ENCODE data around the gene GUK1. TPM values are rescaled to one million over a fixed set of nuclear protein-coding genes. Genes with fewer than 3 reads are reported as not detected.

GUK1 gene
- total RNA-seq, 2 experiments from 2014 or later: 229 to 239 TPM

DNA sequence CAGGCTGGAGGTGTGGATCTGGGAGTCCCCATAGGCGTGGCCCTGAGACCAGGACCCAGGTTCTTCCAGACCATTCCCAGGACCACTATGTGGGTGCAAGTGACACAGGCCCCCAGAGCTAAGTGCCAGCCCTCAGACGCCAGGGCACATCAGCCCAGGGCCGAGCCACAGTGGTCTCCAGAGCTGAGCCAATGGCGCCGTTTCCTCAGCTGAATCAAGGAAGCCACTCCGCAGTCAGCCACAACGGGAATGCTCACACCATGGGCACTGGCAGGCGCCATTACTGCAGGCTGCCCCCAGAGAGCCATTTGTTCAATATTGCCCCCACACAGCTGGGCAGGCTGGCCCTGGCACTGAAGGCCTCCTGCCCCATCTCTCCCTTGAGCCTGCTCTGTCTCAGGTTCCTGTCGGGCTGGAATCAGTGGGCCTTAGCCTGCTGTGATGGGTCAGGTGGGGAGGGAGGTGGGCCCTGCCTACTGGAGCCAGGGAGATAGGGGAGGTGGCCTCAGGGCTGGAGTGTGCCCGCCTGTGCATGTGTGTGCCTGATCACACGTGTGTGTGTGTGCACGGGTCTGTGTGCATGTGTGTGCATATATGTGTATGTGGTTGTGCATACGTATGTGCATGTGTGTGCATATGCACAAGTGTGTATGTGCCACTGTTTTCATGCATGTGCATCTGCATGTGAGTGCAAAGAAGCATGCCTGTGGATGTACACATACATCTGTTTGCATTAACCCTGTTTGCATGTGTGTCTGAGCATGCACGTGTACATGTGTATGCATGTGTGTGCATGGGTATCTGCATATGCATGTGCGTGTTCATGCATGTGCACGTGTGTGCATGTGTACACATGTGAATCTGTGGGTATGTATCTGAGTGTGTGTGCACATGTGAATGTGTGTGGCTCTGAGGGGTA lies 15.8 kb downstream of the GUK1 start:
- Mint-ChIP-seq H3K36me3 (no peaks in the 10 kb centered on the region), H3K27ac (no peak overlapping the region), H3K27me3 (no peaks in the 10 kb centered on the region), H3K4me1 (ENCODE audit: low read depth) (peaks cover 10% of the 10 kb centered on the region), H3K4me3 (no peak overlapping the region), H3K9me3 (no peaks in the 10 kb centered on the region)
- ChIA-PET CTCF (interaction anchor here (1.1 kb wide), 1 partner anchor 10 kb away, joined by 3 read pairs; the partner anchor contains the start of gene IBA57), POLR2A (interaction anchor here (1.2 kb wide), 1 partner anchor 9 kb away, joined by 3 read pairs; the partner anchor contains the start of gene IBA57)
- intact Hi-C loops (cut with micrococcal nuclease): no loop called here
- no peak for DNase-seq

DNA sequence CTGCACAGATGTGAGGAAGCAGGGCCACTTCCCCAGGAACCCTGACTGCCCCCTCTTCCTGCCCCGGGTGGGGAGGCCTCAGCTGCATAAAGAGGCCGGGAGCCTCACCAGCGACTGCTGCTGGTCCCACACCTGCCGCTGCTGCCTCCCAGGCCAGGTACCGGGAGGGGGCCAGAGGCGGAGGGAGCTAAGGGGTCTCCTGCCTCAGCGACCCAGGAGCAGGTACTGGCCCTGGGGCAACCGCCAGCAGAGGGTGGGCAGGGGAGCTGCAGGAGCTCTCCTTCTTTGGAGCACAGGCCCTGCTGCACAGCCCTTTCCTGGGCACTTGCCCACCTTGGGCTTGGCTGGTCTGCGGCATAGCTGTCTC lies 16.4 kb downstream of the GUK1 start:
- intact Hi-C loops (cut with micrococcal nuclease): no loop called here
- ChIA-PET POLR2A (interaction anchor here (1.2 kb wide), 1 partner anchor 9 kb away, joined by 3 read pairs; the partner anchor contains the start of gene IBA57), CTCF (interaction anchor here (1.1 kb wide), 1 partner anchor 9 kb away, joined by 4 read pairs; the partner anchor contains the start of gene IBA57)
- H3K4me3 Mint-ChIP-seq: no peak overlapping the region
- H3K36me3 Mint-ChIP-seq: no peaks in the 10 kb centered on the region
- H3K9me3 Mint-ChIP-seq: no peaks in the 10 kb centered on the region
- no peak overlapping the region for H3K27ac Mint-ChIP-seq
- peaks cover 10% of the 10 kb centered on the region for H3K4me1 Mint-ChIP-seq (ENCODE audit: low read depth)
- no peak for DNase-seq
- no peaks in the 10 kb centered on the region for H3K27me3 Mint-ChIP-seq

DNA sequence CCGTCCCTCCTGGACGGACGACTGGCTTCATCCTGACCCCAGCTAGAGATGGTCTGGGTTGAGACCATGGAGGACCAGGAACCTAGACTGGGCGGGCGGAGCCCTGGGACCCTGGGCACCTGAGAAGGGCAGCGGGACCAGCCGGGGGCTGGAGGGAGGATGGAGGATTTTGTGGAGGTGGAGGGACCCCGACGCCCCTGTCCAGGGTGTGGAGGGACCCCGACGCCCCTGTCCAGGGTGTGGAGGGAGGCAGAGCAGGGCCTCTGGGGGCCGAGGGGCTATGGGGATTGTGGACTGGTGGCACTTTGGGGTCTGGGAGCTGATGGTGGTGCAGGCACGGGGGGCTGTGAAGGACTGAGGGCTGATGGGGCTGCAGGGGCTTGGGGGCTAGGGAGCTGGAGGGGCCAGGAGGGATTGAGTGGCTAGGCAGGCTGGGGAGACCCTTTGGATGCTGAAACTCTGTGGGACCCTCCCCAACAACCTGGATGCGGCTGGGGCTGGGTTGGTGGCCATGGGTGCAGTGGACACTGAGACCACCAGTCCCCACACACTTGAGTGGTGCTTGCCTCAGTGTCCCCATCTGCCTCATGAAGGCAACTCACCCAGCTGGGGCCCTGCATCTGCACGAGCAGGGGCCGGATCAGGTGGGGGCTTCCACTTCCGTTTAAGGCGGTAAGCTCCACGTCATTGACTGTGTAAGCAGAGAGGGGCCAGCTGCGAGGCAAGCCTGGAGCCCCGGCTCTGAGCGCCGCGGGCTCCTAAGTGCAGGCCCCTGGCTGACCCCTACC lies 17.1 kb downstream of the GUK1 start:
- H3K27ac Mint-ChIP-seq: no peak overlapping the region
- CTCF ChIA-PET: interaction anchor here (1.1 kb wide), 1 partner anchor 8 kb away, joined by 4 read pairs; the partner anchor contains the start of gene IBA57
- H3K27me3 Mint-ChIP-seq: no peaks in the 10 kb centered on the region
- peaks cover 14% of the 10 kb centered on the region for H3K4me1 Mint-ChIP-seq (ENCODE audit: low read depth)
- H3K4me3 Mint-ChIP-seq: no peak overlapping the region
- no peaks in the 10 kb centered on the region for H3K9me3 Mint-ChIP-seq
- POLR2A ChIA-PET: interaction anchor here (1.2 kb wide), 1 partner anchor 8 kb away, joined by 3 read pairs; the partner anchor contains the start of gene IBA57
- H3K36me3 Mint-ChIP-seq: no peaks in the 10 kb centered on the region
- no peak for DNase-seq
- intact Hi-C loops (cut with micrococcal nuclease): no loop called here

DNA sequence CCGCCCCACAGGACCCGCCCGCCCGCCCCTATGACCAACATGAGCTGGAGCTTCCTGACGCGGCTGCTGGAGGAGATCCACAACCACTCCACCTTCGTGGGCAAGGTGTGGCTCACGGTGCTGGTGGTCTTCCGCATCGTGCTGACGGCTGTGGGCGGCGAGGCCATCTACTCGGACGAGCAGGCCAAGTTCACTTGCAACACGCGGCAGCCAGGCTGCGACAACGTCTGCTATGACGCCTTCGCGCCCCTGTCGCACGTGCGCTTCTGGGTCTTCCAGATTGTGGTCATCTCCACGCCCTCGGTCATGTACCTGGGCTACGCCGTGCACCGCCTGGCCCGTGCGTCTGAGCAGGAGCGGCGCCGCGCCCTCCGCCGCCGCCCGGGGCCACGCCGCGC lies 17.6 kb downstream of the GUK1 start:
- DNase-seq: no peak
- Mint-ChIP-seq H3K27me3 (no peaks in the 10 kb centered on the region), H3K27ac (no peak overlapping the region), H3K9me3 (no peaks in the 10 kb centered on the region), H3K36me3 (no peaks in the 10 kb centered on the region), H3K4me3 (no peak overlapping the region), H3K4me1 (ENCODE audit: low read depth) (peaks cover 20% of the 10 kb centered on the region)
- POLR2A ChIA-PET: no interaction called here
- CTCF ChIA-PET: interaction anchor here (1.1 kb wide), 1 partner anchor 8 kb away, joined by 4 read pairs; the partner anchor contains the start of gene IBA57
- intact Hi-C loops (cut with micrococcal nuclease): no loop called here

DNA sequence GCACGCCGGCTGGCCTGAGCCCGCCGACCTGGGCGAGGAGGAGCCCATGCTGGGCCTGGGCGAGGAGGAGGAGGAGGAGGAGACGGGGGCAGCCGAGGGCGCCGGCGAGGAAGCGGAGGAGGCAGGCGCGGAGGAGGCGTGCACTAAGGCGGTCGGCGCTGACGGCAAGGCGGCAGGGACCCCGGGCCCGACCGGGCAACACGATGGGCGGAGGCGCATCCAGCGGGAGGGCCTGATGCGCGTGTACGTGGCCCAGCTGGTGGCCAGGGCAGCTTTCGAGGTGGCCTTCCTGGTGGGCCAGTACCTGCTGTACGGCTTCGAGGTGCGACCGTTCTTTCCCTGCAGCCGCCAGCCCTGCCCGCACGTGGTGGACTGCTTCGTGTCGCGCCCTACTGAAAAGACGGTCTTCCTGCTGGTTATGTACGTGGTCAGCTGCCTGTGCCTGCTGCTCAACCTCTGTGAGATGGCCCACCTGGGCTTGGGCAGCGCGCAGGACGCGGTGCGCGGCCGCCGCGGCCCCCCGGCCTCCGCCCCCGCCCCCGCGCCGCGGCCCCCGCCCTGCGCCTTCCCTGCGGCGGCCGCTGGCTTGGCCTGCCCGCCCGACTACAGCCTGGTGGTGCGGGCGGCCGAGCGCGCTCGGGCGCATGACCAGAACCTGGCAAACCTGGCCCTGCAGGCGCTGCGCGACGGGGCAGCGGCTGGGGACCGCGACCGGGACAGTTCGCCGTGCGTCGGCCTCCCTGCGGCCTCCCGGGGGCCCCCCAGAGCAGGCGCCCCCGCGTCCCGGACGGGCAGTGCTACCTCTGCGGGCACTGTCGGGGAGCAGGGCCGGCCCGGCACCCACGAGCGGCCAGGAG lies 18.3 kb downstream of the GUK1 start:
- H3K4me3 Mint-ChIP-seq: no peak overlapping the region
- H3K36me3 Mint-ChIP-seq: no peaks in the 10 kb centered on the region
- no peaks in the 10 kb centered on the region for H3K27me3 Mint-ChIP-seq
- DNase-seq: no peak
- H3K9me3 Mint-ChIP-seq: no peaks in the 10 kb centered on the region
- peaks cover 22% of the 10 kb centered on the region for H3K4me1 Mint-ChIP-seq (ENCODE audit: low read depth)
- intact Hi-C loops (cut with micrococcal nuclease): no loop called here
- ChIA-PET CTCF (interaction anchor here (0.5 kb wide), 1 partner anchor 301 kb away, joined by 4 read pairs; no protein-coding TSS in a partner anchor), POLR2A (no interaction called here)
- H3K27ac Mint-ChIP-seq: no peak overlapping the region

DNA sequence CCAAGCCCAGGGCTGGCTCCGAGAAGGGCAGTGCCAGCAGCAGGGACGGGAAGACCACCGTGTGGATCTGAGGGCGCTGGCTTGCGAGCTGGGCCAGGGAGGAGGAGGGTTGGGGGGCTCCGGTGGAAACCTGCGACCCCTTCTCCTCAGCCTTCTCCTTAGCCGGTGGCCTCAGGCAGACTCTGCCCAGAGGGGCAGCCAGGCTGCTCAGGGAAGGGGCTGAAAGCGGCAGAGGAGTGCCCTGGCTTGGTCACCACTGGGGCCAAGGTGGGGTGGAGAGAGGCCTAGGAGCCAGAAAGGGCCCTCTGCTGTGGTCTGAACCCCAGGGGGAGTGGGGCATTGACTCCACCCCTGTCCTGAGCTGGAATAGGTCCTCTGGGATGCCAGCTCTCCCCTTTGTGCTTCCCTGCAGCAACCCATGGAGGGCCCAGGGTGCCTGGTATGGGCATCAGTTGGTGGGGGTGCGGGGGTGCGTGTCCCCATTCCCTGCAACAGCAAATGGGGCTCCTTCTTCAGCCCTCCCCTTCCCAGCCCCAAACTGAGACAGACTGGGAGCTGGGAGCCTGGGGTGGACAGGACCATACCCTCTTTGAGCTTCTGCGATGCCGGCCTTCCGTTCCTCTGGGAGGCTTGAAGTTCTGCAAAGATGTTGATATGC lies 19.1 kb downstream of the GUK1 start:
- no peak for DNase-seq
- H3K9me3 Mint-ChIP-seq: no peaks in the 10 kb centered on the region
- intact Hi-C loops (cut with micrococcal nuclease): no loop called here
- ChIA-PET CTCF (no interaction called here), POLR2A (no interaction called here)
- no peak overlapping the region for H3K27ac Mint-ChIP-seq
- no peaks in the 10 kb centered on the region for H3K27me3 Mint-ChIP-seq
- no peaks in the 10 kb centered on the region for H3K36me3 Mint-ChIP-seq
- H3K4me3 Mint-ChIP-seq: no peak overlapping the region
- H3K4me1 Mint-ChIP-seq (ENCODE audit: low read depth): peaks cover 23% of the 10 kb centered on the region

DNA sequence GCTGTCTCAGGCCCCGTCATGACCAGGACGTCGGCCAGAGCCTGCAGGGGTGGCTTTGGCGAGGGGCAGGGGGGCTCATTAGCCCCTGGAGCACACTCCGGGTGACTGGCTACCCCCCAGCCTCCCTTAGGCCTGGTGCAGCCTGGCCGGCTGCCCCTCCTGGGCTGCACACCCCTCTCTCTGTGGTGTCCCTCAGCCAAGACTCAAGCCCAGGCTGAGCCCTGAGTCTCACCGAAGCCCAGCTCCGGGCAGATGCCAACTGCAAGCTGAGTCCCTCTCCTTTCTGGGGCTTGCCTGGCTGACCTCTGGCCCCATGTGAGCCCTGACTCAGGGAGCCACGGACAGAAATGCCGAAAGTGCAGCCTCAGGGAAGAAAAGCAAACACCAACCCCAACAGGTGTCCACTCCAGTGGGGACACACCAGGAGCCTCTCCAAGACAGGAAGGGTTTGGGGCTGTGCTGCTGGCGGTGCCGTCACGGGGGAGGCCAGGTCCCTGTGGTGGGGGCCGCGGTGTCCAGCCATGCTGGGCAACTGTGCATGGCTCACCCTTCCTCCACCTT lies 20.2 kb downstream of the GUK1 start:
- Mint-ChIP-seq H3K4me1 (ENCODE audit: low read depth) (peaks cover 22% of the 10 kb centered on the region), H3K27ac (no peak overlapping the region), H3K9me3 (no peaks in the 10 kb centered on the region), H3K27me3 (no peaks in the 10 kb centered on the region), H3K36me3 (no peaks in the 10 kb centered on the region), H3K4me3 (no peak overlapping the region)
- ChIA-PET CTCF (no interaction called here), POLR2A (no interaction called here)
- no peak for DNase-seq
- intact Hi-C loops (cut with micrococcal nuclease): loop anchor here (10.0 kb wide), 2 partner anchors 245 to 425 kb away; partner anchors contain the start of genes JMJD4, SNAP47 and TRIM11

DNA sequence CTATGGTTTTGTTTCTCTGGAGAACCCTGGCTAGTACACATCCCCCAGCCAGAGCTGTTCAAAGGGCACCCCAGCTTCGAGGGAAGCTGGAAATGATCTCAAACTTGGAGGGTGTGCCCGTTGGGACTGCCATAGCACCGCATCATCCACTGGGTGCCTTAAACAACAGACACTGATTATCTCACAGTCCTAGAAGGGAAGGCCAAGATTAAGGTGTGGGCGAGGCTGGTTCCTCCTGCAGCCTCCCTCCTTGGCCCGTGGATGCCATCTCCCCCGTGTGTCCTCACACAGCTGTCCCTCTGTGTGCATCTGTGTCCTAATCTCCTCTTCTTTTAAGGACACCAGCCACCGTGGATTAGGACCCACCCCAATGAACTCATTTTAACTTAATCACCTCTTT lies 21.3 kb downstream of the GUK1 start:
- intact Hi-C loops (cut with micrococcal nuclease): loop anchor here (10.0 kb wide), 2 partner anchors 243 to 427 kb away; partner anchors contain the start of genes JMJD4, SNAP47 and TRIM11
- ChIA-PET CTCF (no interaction called here), POLR2A (no interaction called here)
- Mint-ChIP-seq H3K9me3 (no peaks in the 10 kb centered on the region), H3K27ac (no peak overlapping the region), H3K4me3 (no peak overlapping the region), H3K27me3 (no peaks in the 10 kb centered on the region), H3K36me3 (no peaks in the 10 kb centered on the region), H3K4me1 (ENCODE audit: low read depth) (peaks cover 22% of the 10 kb centered on the region)
- no peak for DNase-seq

DNA sequence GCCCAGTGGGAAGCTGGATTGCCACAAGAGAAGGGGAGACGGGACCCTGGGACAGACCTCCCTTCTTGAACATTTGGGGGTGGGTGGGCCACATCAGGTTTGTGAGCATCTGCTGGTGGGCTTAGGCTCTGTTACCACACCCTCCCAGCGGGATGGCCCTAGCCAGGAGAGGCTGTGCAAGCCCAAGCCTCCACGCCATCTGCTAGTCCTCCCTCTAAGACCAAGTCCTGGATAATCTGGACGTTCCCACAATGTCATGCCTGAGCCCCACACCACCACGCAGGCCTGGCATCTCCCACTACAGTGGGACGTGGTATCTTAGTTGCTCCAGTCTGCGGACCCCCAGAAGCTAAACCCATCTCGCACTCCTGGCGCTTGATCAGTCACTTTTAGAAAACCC lies 21.8 kb downstream of the GUK1 start:
- no peak overlapping the region for H3K4me3 Mint-ChIP-seq
- no peaks in the 10 kb centered on the region for H3K36me3 Mint-ChIP-seq
- no peak for DNase-seq
- POLR2A ChIA-PET: no interaction called here
- peaks cover 26% of the 10 kb centered on the region for H3K4me1 Mint-ChIP-seq (ENCODE audit: low read depth)
- no peaks in the 10 kb centered on the region for H3K27me3 Mint-ChIP-seq
- no peaks in the 10 kb centered on the region for H3K9me3 Mint-ChIP-seq
- H3K27ac Mint-ChIP-seq: no peak overlapping the region
- intact Hi-C loops (cut with micrococcal nuclease): loop anchor here (10.0 kb wide), 2 partner anchors 243 to 427 kb away; partner anchors contain the start of genes JMJD4, SNAP47 and TRIM11
- CTCF ChIA-PET: no interaction called here

DNA sequence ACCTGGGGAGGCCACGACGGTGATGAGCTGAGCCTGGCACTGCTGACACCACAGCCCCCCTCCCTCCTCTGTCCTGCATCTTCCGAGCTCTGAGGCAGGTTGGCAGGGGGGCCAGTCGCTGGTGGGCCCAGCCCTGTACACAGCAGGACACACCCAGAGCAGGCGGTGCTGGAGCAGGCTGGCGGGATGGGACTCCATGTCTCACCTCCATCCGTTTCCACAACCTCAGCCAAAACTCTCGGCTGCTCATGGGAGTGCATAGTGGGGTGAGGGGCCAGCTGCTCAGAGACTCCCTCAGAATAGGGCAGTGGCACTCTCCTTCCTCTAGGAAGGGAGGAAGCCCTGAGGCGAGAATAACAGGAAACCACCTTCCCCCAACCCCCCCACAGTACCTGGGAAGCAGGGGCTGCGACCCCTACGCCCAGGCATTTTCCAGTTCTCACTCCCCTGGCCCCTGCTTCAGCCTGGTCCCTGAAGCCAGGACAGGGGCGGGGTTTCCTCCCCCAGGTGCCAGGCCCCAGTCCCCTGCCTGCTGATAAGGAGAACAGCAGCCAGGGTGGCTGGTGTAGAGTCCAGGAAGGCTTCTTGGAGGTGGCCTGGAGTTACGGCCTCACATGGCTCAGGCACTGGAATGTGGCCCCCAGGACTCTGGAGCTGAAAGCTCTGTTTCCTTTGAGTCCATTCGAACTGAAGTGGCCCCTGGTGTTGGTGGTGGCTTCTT lies 22.4 kb downstream of the GUK1 start:
- POLR2A ChIA-PET: no interaction called here
- no peak overlapping the region for H3K27ac Mint-ChIP-seq

More for the DNA sequence above, 22.4 kb downstream of the GUK1 start:
- Mint-ChIP-seq H3K27me3 (no peaks in the 10 kb centered on the region), H3K36me3 (no peaks in the 10 kb centered on the region), H3K9me3 (no peaks in the 10 kb centered on the region), H3K4me3 (no peak overlapping the region), H3K4me1 (ENCODE audit: low read depth) (peaks cover 25% of the 10 kb centered on the region)
- no peak for DNase-seq
- CTCF ChIA-PET: no interaction called here
- intact Hi-C loops (cut with micrococcal nuclease): loop anchor here (10.0 kb wide), 2 partner anchors 242 to 428 kb away; partner anchors contain the start of genes JMJD4, SNAP47 and TRIM11
